IPS DF 6.9 (cell line): ENCODE data around the gene PDP2.

Source experiments
- DNase-seq: peaks from one replicate; pipeline ENCODE4 v3.0.0-alpha.2; 2013; ENCODE audit warnings: low read depth, low spot score
- H3K27ac ChIP-seq: one replicate; pipeline ENCODE4 v1.5.1; 2013; ENCODE audit warnings: low read length, control low read depth
- H3K27me3 ChIP-seq: 2 replicates; pipeline ENCODE4 v1.6.1; 2013; ENCODE audit warnings: mild to moderate bottlenecking, low read length; ENCODE audit not compliant: control insufficient read depth, insufficient read depth
- H3K36me3 ChIP-seq: 2 replicates; pipeline ENCODE4 v1.6.1; 2013; ENCODE audit warnings: low read length; ENCODE audit not compliant: control insufficient read depth, insufficient read depth
- H3K4me1 ChIP-seq: 2 replicates; pipeline ENCODE4 v1.6.1; 2013; ENCODE audit warnings: low read length; ENCODE audit not compliant: control insufficient read depth, insufficient read depth
- H3K4me3 ChIP-seq: 2 replicates; pipeline ENCODE4 v1.5.1; 2013; ENCODE audit warnings: mild to moderate bottlenecking, low read length
- H3K9me3 ChIP-seq: 2 replicates; pipeline ENCODE4 v1.6.1; 2013; ENCODE audit warnings: low read length, inconsistent platforms; ENCODE audit not compliant: control insufficient read depth, insufficient read depth
- WGBS: extraction: QIAGEN DNeasy Blood & Tissue Kit; methylation state at CpG from one replicate; pipeline ENCODE4 v1.1.7; 2013; ENCODE audit warnings: mixed read lengths, missing lambda C conversion rate; ENCODE audit not compliant: insufficient read length, insufficient coverage; 5-methylcytosine and 5-hydroxymethylcytosine counted together

PDP2 gene

GRCh38 chr16:66903544-66904427, 23.5 kb downstream of the PDP2 start:
- Histone ChIP-seq H3K9me3 (no peaks in the 10 kb centered on the region), H3K36me3 (no peaks in the 10 kb centered on the region), H3K4me1 (peaks cover 3% of the 10 kb centered on the region; the same call in 1 of the 2 replicates), H3K27ac (no peak overlapping the region), H3K27me3 (no peaks in the 10 kb centered on the region), H3K4me3 (no peak overlapping the region)
- WGBS, result no CpG with 5 or more reads among the region's 11 CpGs
- DNase-seq, result no peak

DNA sequence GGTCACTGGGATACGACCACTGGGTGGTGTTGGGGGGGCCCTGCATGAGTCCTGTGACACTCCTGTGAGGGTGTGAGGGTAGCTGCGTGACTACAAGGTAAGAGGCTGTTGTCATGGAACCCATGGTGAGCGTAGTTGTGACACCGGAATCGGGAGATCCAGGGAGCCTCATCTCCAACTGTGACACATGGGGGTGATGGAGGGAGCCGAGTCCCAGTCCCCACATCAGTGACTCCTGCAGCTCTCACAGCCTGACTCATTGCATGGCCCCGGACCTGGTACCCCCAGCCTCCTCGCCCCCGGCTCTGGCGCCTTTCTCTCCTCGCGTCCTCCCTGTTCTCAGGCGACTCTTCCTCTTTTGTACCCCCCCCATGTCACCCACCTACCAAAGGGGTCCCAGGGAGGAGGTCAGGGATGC, 24.1 kb downstream of the PDP2 start:
- no CpG with 5 or more reads among the region's 13 CpGs for WGBS
- Histone ChIP-seq H3K27ac (no peak overlapping the region), H3K27me3 (no peaks in the 10 kb centered on the region), H3K4me1 (peaks cover 3% of the 10 kb centered on the region; the same call in 1 of the 2 replicates), H3K9me3 (no peaks in the 10 kb centered on the region), H3K36me3 (no peaks in the 10 kb centered on the region), H3K4me3 (no peak overlapping the region)
- no peak for DNase-seq

- peaks cover 4% of the 10 kb centered on the region; the same call in 1 of the 2 replicates for H3K4me1 ChIP-seq
- DNase-seq, result no peak
- no peaks in the 10 kb centered on the region for H3K36me3 ChIP-seq
- no peak overlapping the region for H3K27ac ChIP-seq
- no peaks in the 10 kb centered on the region for H3K9me3 ChIP-seq
- H3K27me3 ChIP-seq, result no peaks in the 10 kb centered on the region
- H3K4me3 ChIP-seq, result no peak overlapping the region
- WGBS, result no CpG with 5 or more reads among the region's 16 CpGs
Observed at GRCh38 chr16:66904846-66905632, 24.7 kb downstream of the PDP2 start.

DNA sequence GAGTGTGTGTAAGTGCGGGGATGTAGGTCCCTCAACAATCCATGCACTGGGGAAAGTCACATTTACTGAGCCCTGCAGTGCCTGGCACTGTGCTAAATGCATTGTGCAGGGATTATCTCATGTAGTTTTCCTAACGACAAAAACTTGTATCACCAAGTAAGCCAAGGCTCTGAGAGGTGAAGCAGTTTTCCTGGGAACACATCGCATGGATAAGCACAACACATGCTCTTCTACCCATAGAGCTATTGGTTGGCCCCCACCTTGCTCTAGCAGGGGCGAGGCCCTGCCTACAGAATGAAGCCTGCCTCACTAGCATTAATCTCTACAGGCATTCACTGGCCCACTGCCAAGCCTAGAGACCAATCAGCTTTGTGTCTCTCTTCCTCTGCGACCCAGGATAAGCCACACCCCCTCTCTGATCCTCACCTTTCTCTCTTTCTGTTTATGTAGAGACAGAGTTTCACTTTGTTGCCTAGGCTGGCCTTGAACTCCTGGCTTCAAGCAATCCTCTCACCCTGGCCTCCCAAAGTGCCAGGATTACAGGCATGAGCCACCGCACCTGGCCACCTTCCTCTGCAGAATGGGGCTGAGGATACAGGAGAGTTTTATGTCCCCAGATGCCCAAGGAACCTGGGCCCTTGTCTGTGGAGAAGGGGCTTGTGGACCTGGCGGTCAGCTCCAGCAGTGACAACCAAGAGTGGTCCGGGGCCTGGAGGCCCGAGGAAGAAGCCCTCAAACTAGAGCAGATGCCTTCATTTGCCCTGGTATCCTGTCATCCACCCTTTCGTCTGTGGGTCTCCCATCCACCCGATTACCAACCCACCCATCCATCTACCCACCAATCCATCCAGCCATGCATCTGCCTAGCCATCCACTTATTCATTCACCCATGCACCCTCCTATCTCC, 25.6 kb downstream of the PDP2 start:
- H3K36me3 ChIP-seq, result no peaks in the 10 kb centered on the region
- no peaks in the 10 kb centered on the region for H3K27me3 ChIP-seq
- peaks cover 4% of the 10 kb centered on the region; the same call in 1 of the 2 replicates for H3K4me1 ChIP-seq
- no CpG with 5 or more reads among the region's 11 CpGs for WGBS
- no peak overlapping the region for H3K27ac ChIP-seq
- no peak for DNase-seq
- no peaks in the 10 kb centered on the region for H3K9me3 ChIP-seq
- no peak overlapping the region for H3K4me3 ChIP-seq

- Histone ChIP-seq H3K4me3 (no peak overlapping the region), H3K27me3 (no peaks in the 10 kb centered on the region), H3K36me3 (no peaks in the 10 kb centered on the region), H3K4me1 (peaks cover 4% of the 10 kb centered on the region; the same call in 1 of the 2 replicates), H3K9me3 (no peaks in the 10 kb centered on the region), H3K27ac (no peak overlapping the region)
- no peak for DNase-seq
- no CpG with 5 or more reads among the region's 7 CpGs for WGBS
Observed at GRCh38 chr16:66906916-66907836, 26.9 kb downstream of the PDP2 start.

DNA sequence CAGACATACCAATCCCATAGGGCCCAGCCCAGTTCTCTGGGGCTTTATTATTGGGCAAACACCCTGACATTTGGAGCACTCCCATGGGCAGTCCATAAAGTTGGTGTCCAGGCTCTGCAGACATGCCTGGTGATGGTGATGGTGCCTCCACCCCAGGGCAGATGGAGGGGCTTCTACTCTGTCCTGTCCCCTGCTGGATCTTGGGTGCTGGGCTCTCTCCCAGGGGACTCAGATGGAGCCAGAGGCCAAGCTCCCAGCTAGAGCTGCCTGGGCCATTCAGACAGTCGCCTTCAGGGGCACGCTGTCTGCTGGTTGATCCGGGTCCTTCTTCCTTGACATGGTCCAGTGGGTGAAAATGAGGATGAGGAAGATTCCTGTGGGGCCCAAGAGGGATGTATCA, 27.8 kb downstream of the PDP2 start:
- Histone ChIP-seq H3K4me1 (peaks cover 4% of the 10 kb centered on the region; the same call in 1 of the 2 replicates), H3K27ac (no peak overlapping the region), H3K36me3 (no peaks in the 10 kb centered on the region), H3K27me3 (no peaks in the 10 kb centered on the region), H3K4me3 (no peak overlapping the region), H3K9me3 (no peaks in the 10 kb centered on the region)
- no peak for DNase-seq
- no CpG with 5 or more reads among the region's 3 CpGs for WGBS

GRCh38 chr16:66908762-66909559, 28.6 kb downstream of the PDP2 start:
- no CpG with 5 or more reads among the region's 14 CpGs for WGBS
- peaks cover 4% of the 10 kb centered on the region; the same call in 1 of the 2 replicates for H3K4me1 ChIP-seq
- no peak overlapping the region for H3K4me3 ChIP-seq
- H3K27me3 ChIP-seq, result no peaks in the 10 kb centered on the region
- no peaks in the 10 kb centered on the region for H3K36me3 ChIP-seq
- no peak for DNase-seq
- H3K9me3 ChIP-seq, result no peaks in the 10 kb centered on the region
- H3K27ac ChIP-seq, result no peak overlapping the region

DNA sequence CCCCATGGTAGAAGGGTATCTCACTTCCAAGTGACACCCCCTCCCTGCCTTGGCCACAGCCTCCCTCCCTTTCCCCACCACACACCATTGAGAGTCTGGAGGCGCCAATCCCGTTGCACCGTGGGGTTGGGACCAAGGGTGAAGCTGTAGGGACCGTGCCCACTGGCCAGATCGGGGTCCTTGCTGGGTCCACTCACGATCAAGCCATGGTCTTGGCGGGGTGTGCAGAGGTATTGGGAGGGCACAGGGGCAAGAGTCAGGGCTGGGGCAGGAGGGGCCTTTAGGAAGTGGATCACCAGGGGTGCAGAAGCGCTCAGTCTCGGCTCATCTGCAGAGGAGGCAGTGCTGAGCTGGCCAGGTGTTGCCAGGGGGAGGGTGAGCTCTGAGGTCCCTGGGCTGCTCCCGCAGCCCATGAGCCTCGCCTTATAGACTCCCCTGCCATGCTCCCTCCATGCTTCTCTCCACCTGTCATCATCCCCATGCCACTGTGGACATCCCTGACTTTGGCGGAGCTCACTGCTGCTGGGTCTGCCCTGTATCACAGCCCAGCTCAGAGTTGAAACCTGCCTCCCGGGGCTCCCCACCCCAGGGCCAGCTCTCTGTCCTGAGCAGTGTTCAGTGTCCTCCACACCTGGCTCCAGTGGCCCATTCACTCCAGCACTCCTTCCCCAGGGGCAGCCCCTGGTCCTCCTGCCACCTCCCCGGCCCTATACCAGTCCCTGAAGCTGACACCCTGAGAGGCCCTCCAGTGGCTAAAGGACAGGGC, 30.0 kb downstream of the PDP2 start:
- no peaks in the 10 kb centered on the region for H3K36me3 ChIP-seq
- no peak overlapping the region for H3K4me3 ChIP-seq
- H3K9me3 ChIP-seq, result no peaks in the 10 kb centered on the region
- no peaks in the 10 kb centered on the region for H3K27me3 ChIP-seq
- no peak for DNase-seq
- H3K4me1 ChIP-seq, result peaks cover 4% of the 10 kb centered on the region; the same call in 1 of the 2 replicates
- no peak overlapping the region for H3K27ac ChIP-seq
- WGBS, result no CpG with 5 or more reads among the region's 14 CpGs
